Measurements from ENCODE around the gene WDFY4.

Gene WDFY4

GRCh38 chr10:48684792-48685623 is at the start of gene WDFY4:
Gene WDFY4, plus strand, starts transcription at chr10:48684873. Its CDS starts 24,860 bp downstream, at chr10:48709733.
- TF ChIP-seq CTCF (IDR thresholded peaks at IDR 0.05; ENCODE audit: low read depth, low read length) = no peak
- no peak for DNase-seq (ENCODE audit: low read depth in 2 of 2)
- no peak within 1 kb of the TSS for H3K4me3 ChIP-seq (replicated peaks in 1 of 2; ENCODE audit: low read depth in 2 of 2, low read length in 2 of 2)

GRCh38 chr10:48634984-48635557 is 49.6 kb upstream of the WDFY4 start:
- TF ChIP-seq CTCF (IDR thresholded peaks at IDR 0.05; ENCODE audit: low read depth, low read length) = no peak

GRCh38 chr10:48636231-48636630 is 48.4 kb upstream of the WDFY4 start:
- no peak for TF ChIP-seq CTCF (IDR thresholded peaks at IDR 0.05; ENCODE audit: low read depth, low read length)
- no peak for DNase-seq (ENCODE audit: low read depth in 2 of 2)
- no peak overlapping the region for H3K4me3 ChIP-seq (replicated peaks in 1 of 2; ENCODE audit: low read depth in 2 of 2, low read length in 2 of 2)

More at GRCh38 chr10:48634984-48635557, 49.6 kb upstream of the WDFY4 start:
- H3K4me3 ChIP-seq (replicated peaks in 1 of 2; ENCODE audit: low read depth in 2 of 2, low read length in 2 of 2) = no peak overlapping the region
- DNase-seq (ENCODE audit: low read depth in 2 of 2) = no peak

- no peak overlapping the region for H3K4me3 ChIP-seq (replicated peaks in 1 of 2; ENCODE audit: low read depth in 2 of 2, low read length in 2 of 2)
- DNase-seq (ENCODE audit: low read depth in 2 of 2) = no peak
- TF ChIP-seq CTCF (IDR thresholded peaks at IDR 0.05; ENCODE audit: low read depth, low read length) = no peak
These were observed 47.8 kb upstream of the WDFY4 start for GRCh38 chr10:48636901-48637300.

GRCh38 chr10:48638158-48638557 is 46.5 kb upstream of the WDFY4 start:
- TF ChIP-seq CTCF (IDR thresholded peaks at IDR 0.05; ENCODE audit: low read depth, low read length) = no peak

GRCh38 chr10:48638739-48639527 is 45.7 kb upstream of the WDFY4 start:
- no peak overlapping the region for H3K4me3 ChIP-seq (replicated peaks in 1 of 2; ENCODE audit: low read depth in 2 of 2, low read length in 2 of 2)
- no peak for TF ChIP-seq CTCF (IDR thresholded peaks at IDR 0.05; ENCODE audit: low read depth, low read length)
- DNase-seq (ENCODE audit: low read depth in 2 of 2) = no peak

More at GRCh38 chr10:48638158-48638557, 46.5 kb upstream of the WDFY4 start:
- no peak overlapping the region for H3K4me3 ChIP-seq (replicated peaks in 1 of 2; ENCODE audit: low read depth in 2 of 2, low read length in 2 of 2)
- DNase-seq (ENCODE audit: low read depth in 2 of 2) = no peak

Data from cardiac fibroblast (primary cell).